ENCODE measurements around the gene PTCD1.
"Not testable (repeated sequence)": the region's sequence is repeated elsewhere in the genome, so short reads cannot be mapped to it uniquely, and the experiment has no call there.

Gene PTCD1

GRCh38 chr7:99407872-99408378 lies 30.7 kb downstream of the PTCD1 start:
- DNase-seq: no peak

GRCh38 chr7:99406557-99406956 lies 32.0 kb downstream of the PTCD1 start:
- DNase-seq: no peak

GRCh38 chr7:99404977-99405320 lies 33.6 kb downstream of the PTCD1 start:
- DNase-seq: no peak

GRCh38 chr7:99404235-99404976 lies 34.2 kb downstream of the PTCD1 start:
- no peak for DNase-seq

- DNase-seq: no peak
These were observed 34.8 kb downstream of the PTCD1 start for GRCh38 chr7:99403764-99404163.

- DNase-seq: no peak
These were observed 35.7 kb downstream of the PTCD1 start for GRCh38 chr7:99402854-99403253.

- no peak for DNase-seq
These were observed 39.0 kb downstream of the PTCD1 start for GRCh38 chr7:99399597-99399996.

- no peak for DNase-seq
These were observed 39.6 kb downstream of the PTCD1 start for GRCh38 chr7:99398891-99399445.

- no peak for DNase-seq
These were observed 41.2 kb downstream of the PTCD1 start for GRCh38 chr7:99397297-99397983.

GRCh38 chr7:99396418-99397296 lies 41.9 kb downstream of the PTCD1 start:
- DNase-seq: no peak

- DNase-seq: no peak
These were observed 42.8 kb downstream of the PTCD1 start for GRCh38 chr7:99395616-99396327.

- DNase-seq: no peak
These were observed 44.5 kb downstream of the PTCD1 start for GRCh38 chr7:99394188-99394502.

GRCh38 chr7:99393355-99394187 lies 45.0 kb downstream of the PTCD1 start:
- DNase-seq: peak; percentile 80

- peak; percentile 87 for DNase-seq
These were observed 45.8 kb downstream of the PTCD1 start for GRCh38 chr7:99392659-99393354.

- DNase-seq: no peak
These were observed 46.6 kb downstream of the PTCD1 start for GRCh38 chr7:99392046-99392445.

GRCh38 chr7:99390941-99391602 lies 47.5 kb downstream of the PTCD1 start:
- peak; percentile 21 for DNase-seq

GRCh38 chr7:99389772-99390171 lies 48.8 kb downstream of the PTCD1 start:
- DNase-seq: no peak

- DNase-seq: no peak
These were observed 50.7 kb downstream of the PTCD1 start for GRCh38 chr7:99387912-99388311.

- DNase-seq: not testable (repeated sequence)
These were observed 51.4 kb downstream of the PTCD1 start for GRCh38 chr7:99387239-99387635.

GRCh38 chr7:99386584-99387238 lies 51.9 kb downstream of the PTCD1 start:
- no peak for DNase-seq

Data from eye (tissue), 1 donor.